ENCODE data around the gene SREBF1.

SREBF1 gene

GRCh38 chr17:17781591-17782496, 54.9 kb downstream of the SREBF1 start:
- DNase-seq (ENCODE audit: low read depth in 2 of 2) = no peak

- DNase-seq (ENCODE audit: low read depth in 2 of 2) = no peak
Observed at GRCh38 chr17:17780922-17781590, 55.7 kb downstream of the SREBF1 start.

- no peak for DNase-seq (ENCODE audit: low read depth in 2 of 2)
Observed at GRCh38 chr17:17779015-17779611, 57.7 kb downstream of the SREBF1 start.

DNA sequence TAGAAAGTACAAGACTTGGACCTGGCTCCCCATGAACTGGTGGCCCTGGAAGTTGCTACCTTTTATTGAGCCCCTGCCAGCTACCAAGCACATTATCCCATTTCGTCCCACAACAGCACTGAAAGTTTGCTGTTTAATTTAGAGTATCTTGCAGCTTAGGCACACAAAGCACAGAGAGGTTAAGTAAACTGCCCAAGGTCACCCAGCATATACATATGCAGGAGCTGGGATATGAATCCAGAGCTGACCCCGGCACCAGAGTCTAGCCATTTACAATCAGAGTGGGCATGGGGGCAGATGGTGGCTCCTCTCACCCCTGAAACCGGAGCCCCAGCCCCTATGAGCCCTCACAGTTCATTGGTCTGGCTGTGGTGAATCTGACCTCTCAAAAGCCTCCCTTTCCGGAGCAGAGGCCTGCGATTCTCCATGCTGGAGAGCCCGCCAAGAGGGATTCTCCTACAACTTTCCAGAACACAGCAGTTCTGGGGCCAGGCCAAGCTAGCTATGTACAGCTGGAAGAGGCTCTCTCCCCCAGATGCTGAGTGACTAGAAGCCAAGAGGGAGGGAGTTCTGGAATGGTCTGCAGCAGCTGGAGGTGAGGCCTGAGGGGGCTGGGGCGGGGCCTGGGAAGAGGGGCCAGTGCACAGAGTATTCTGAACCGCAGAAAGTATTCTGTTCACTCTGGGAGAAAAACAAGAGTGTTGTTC, 58.3 kb downstream of the SREBF1 start:
- DNase-seq (ENCODE audit: low read depth in 2 of 2) = no peak

DNA sequence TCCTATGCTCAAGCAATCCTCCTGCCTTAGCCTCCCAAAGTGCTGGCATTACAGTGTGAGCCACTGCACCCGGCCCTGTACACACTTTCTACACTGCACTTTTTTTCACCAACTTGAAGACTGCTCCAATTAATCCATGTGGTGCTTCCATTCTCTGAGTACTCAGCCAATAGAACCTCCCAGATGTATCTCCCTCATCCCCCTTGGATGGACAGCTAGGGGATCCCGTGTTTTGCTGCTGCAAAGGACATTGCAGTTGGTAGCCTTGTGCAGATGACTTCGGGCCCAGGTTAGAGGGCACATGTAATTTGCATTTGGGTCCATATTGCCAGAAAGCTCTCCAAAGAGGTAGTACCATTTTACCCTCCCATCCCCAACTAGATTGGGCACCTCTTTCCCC, 59.9 kb downstream of the SREBF1 start:
- no peak for DNase-seq (ENCODE audit: low read depth in 2 of 2)

DNA sequence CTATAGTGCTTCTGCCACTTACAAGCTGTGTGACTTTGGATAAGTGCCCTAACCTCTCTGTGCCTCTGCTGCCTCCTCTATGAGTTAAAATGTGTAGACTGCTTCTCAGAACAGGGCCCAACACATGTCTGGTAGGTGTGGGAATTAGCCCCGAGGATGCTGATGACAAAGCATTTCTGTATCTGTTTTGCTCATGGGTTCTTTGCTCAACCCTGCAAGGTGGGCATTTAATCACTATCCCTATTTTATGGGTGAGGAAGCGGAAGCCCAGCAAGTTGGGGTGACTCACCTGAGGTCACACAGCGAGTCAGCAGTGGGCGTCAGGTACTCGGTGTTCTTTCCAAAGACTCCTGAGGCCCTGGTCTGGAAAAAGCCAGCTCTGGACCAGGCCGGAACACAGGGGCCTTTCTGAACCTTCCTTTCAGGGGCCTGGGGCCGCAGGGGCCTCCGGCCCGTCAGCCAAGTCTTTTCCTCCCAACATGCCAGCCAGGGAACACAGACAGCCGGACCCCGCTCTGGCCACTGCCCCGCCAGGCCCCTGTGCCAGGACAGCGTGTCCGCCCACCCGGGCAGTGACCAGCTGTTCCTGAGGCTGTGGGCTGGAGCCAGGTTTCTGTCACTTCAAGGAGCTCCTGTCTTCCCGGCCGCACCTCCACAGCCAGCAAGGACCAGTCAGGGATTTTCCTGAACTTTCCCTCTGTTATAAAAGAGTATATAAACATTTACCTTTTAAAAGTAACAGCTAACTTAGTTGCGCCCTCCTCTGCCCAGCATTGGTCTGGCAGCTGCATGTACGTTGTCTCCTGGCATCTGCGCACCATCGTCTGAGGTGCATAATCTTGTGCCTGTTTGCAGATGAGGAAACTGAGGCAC, 62.5 kb downstream of the SREBF1 start:
- no peak for DNase-seq (ENCODE audit: low read depth in 2 of 2)

DNA sequence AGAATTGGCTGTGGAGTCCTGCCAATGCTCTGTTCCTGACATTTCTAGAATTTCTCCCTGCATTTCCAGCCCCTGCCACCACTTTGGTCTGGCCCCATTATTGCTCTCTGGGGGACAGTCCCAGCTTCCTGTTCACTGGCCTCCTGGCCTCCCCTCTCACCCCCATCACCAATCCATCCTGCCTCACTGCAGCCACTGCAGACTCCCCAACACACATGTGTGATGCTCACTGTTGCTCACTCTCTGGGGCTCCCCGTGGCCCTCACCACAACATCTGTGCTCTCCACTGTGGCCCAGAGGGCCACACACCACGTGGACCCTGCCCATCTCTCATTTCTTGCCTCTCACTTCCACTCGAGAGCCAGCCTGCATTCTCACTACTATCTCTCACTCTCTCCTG, 64.6 kb downstream of the SREBF1 start:
- no peak for DNase-seq (ENCODE audit: low read depth in 2 of 2)

DNA sequence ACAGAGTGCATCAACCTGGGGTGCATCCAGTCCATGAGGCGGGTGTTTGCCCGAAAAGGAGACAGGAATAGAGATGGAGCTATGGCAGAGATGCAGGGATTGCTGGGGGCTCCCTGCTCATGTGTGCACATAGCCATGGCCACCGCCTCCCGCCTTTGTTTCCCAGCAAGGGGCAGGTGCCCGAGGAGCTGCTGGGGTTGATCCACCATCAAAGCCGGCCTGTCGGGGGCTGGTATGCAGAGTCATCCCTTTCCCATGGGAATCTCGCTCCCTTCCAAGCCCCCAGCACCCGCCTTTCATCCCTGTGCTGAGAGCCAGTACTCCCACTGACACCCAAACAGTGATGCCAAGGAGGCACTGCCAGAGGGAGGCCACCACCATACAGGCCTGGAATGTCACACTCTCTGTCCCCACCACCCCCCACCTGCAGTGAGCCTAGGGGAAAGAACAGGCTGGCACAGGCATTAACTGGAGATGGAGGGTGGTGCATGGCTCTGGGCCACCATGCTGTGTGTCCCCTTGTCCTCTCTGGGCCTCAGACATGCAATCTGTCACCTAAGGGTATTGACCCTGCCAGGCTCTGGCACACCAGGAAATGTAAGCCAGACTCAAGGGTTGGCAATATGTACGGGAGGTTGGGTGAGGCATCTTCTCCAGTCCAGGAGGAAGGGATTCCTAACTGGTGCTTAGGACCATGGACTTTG, 65.1 kb downstream of the SREBF1 start:
- no peak for DNase-seq (ENCODE audit: low read depth in 2 of 2)

- no peak for DNase-seq (ENCODE audit: low read depth in 2 of 2)
Observed at GRCh38 chr17:17770632-17771044, 66.1 kb downstream of the SREBF1 start.

- no peak for DNase-seq (ENCODE audit: low read depth in 2 of 2)
Observed at GRCh38 chr17:17769869-17770631, 66.7 kb downstream of the SREBF1 start.

- no peak for DNase-seq (ENCODE audit: low read depth in 2 of 2)
Observed at GRCh38 chr17:17768424-17769088, 68.2 kb downstream of the SREBF1 start.

DNA sequence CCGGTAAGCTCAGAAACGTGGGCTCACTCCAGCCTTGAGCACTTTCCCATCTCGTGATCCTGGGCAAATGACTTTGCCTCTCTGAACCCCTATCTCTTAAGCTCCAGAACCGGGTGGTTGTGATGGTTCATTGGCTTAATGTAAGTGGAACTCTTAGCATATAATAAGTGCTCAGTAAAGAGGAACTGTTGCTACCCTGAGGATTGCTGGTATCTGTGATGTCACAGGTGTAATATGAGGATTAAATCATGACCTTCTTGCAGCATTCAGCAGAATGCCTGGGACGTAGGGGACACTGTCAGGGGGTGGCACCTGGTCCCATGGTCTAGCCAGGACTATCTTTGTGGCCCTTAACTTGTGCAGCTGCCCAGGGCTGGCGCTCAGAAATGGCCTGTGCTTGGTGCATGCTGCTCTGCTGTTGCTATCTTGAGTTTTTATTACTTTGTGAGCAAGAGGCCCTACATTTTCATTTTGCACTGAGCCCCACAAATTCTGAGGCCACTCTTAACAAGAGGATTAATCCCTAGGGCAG, 68.8 kb downstream of the SREBF1 start:
- DNase-seq (ENCODE audit: low read depth in 2 of 2) = no peak

DNA sequence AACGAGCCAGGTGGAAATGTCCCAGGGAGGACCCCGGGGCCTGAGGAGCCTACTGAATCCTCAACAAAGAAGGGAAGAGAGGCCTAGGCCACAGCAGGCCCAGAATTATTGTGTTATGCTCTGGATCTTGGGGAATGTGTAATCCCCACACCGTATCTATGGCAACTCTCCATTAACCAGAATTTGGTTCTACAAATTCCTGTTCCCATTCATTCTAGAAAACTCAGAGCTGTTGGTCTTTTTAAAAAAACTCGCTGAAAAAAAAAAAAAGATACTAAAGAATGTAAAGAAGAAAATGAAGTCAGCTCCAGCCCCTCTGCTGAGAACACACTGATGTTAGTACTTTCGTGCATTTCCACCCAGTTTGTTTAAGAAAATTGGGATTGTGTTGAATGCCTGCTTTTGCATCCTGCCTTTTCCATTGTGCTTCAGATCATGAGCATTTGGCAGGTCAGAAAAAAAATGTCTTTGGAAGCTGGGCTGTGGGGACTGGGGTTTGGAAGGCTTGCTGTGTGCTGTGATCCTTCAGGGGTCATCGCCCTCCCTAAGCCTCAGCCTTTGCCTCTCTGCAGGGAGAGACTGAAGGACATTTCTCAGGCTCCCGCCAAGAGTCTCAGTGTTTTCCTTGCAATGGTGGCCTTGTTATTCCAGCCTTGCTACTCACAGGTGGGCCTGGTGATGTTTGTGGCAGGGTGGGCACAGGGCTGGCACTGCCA, 69.5 kb downstream of the SREBF1 start:
- DNase-seq (ENCODE audit: low read depth in 2 of 2) = no peak

DNA sequence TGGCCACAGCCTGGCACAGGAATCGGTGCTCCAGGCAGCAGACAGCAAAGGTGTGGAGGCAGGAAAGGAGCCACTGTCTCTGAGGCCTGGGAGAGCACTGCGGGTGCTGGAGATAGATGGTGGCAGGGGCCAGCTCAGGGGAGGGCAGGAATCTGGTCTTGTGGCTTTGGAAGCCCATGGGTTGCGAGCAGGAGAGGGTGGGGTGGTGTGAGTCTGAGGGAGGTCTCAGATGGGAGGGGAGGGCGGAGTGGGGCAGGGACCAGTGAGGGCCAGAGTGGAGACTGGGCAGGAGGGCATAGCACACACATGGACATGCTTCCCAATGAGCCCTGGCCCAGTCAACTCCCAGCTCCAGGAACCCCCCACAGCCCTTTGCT, 70.1 kb downstream of the SREBF1 start:
- DNase-seq (ENCODE audit: low read depth in 2 of 2) = no peak

- DNase-seq (ENCODE audit: low read depth in 2 of 2) = no peak
Observed at GRCh38 chr17:17766077-17766743, 70.6 kb downstream of the SREBF1 start.

GRCh38 chr17:17765359-17766076, 71.3 kb downstream of the SREBF1 start:
- DNase-seq (ENCODE audit: low read depth in 2 of 2) = no peak

DNA sequence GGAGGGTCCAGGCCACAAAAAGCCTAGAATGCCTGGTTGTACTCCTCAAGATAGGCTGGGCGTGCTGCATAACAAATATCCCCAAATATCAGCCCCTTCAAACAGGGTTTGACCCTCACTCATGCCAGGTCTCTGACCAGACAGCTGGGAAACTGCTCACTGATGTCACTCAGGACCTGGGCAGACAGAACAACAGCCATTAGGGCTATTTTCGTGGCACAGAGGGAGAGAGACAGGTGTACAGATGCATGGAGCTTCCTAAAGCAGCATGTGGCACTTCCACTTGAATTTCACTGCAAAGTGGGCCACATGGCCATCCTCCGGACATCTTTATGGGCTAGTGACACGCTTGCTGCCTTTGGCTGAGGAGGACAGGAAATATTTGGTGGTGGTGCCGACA, 73.1 kb downstream of the SREBF1 start:
- DNase-seq (ENCODE audit: low read depth in 2 of 2) = no peak
